H1 (cell line): ENCODE data around the gene ST6GALNAC3. TPM values are rescaled to one million over a fixed set of nuclear protein-coding genes. Genes with fewer than 3 reads are reported as not detected.

Experiments used
- CHD7 ChIP-seq: fragments of 300-600 bp; sonication (generic); IDR thresholded peaks from 2 replicates; pipeline ENCODE4 v1.7.1; 2012; ENCODE audit warnings: low read length, moderate library complexity, mild to moderate bottlenecking, inconsistent platforms; ENCODE audit not compliant: insufficient replicate concordance
- TCF12 ChIP-seq: IDR thresholded peaks from 2 replicates; pipeline ENCODE4 v1.6.1; 2011; ENCODE audit warnings: low read depth, mild to moderate bottlenecking, low read length
- polyA plus RNA-seq, 7 experiments: library from polyadenylated mRNA; depleted of rRNA in 3 of 7; stranded (reverse) in 5 of 7; unstranded in 2 of 7; fragments of >200 nt in 5 of 7; fragments of 200-250 nt in 2 of 7; gene quantifications; 1 replicate in 5 of 7; 2 replicates in 1 of 7; 4 replicates in 1 of 7; pipeline versions ENCODE4 v1.2.1 to v1.2.3, GENCODE V29; 2011 to 2013; ENCODE audit warnings: missing spikeins in 2 of 7, mixed read lengths in 2 of 7
- total RNA-seq: library from RNA; stranded (reverse); fragmentation: NEBNext Ultra II Directional; extraction: Animal tissue kit (Norgen Biotek cat#: 25700); gene quantifications from 2 replicates; pipeline ENCODE4 v1.2.1, GENCODE V29; 2021

Gene ST6GALNAC3
- total and polyA plus RNA-seq, 2 of the 8 experiments (the other 6 are each of a cell fraction or from before 2014, with no cell fraction given): 4.9 to 19.0 TPM

DNA sequence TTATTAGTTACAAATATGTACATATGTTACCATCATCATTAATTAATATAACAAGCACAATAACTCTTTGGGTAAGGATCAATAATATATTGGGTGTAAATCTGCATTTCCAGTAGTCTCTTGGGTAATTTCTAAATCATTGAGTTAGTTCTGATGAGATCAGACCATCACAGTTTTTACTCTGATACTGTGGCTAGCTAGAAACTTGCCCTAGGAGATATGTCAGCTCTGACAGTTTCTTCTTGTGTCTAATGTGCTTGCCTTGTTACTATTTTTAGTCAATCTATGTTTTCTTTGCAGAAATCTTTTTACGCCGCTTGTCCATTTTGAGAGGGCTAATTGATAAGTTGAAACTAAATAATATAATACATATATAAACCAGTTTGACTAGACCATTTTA is 507.2 kb downstream of the ST6GALNAC3 start (continued):
- TF ChIP-seq TCF12 (no peak), CHD7 (no peak)
